ENCODE measurements around the gene SLC26A2. TPM values are rescaled to one million over a fixed set of nuclear protein-coding genes. Genes with fewer than 3 reads are reported as not detected.

The SLC26A2 gene
- total and polyA plus RNA-seq, 2 donors (not counting 1 experiment from before 2014, with no cell fraction given), result 2.1 to 13.2 TPM

GRCh38 chr5:149922950-149923349 is 37.6 kb upstream of the SLC26A2 start:
- no peak overlapping the region for H3K27ac Mint-ChIP-seq
- TF ChIP-seq CTCF (IDR thresholded peaks at IDR 0.05), result no peak
- TF ChIP-seq EZH2 (IDR thresholded peaks at IDR 0.05; ENCODE audit: borderline replicate concordance, insufficient read depth, low read depth, low read length, poor library complexity, severe bottlenecking), result no peak
- Histone ChIP-seq H3K4me2 (replicated peaks; ENCODE audit: low read depth, low read length, poor library complexity, severe bottlenecking) (no peak overlapping the region), H3K27ac (ENCODE audit: low read length in 2 of 2) (no peak overlapping the region), H4K20me1 (ENCODE audit: control insufficient read depth, insufficient read depth, low read length, poor library complexity, severe bottlenecking) (no peaks in the 10 kb centered on the region), H3K4me1 (ENCODE audit: control insufficient read depth in 2 of 2, insufficient read depth in 2 of 2, low read length in 2 of 2) (no peaks in the 10 kb centered on the region), H2AFZ (ENCODE audit: insufficient read depth, low read depth, low read length, poor library complexity, severe bottlenecking) (no peak overlapping the region), H3K9me3 (ENCODE audit: control extremely low read depth in 1 of 3, control insufficient read depth in 2 of 3, insufficient read depth in 1 of 3, low read length in 2 of 3) (no peaks in the 10 kb centered on the region), H3K27me3 (replicated peaks in 1 of 4; ENCODE audit: control extremely low read depth in 1 of 4, control insufficient read depth in 3 of 4, insufficient read depth in 4 of 4, low read length in 3 of 4) (no peaks in the 10 kb centered on the region), H3K79me2 (ENCODE audit: control insufficient read depth, insufficient read depth, low read length) (no peaks in the 10 kb centered on the region), H3K9ac (ENCODE audit: low read length) (no peak overlapping the region), H3K36me3 (replicated peaks in 1 of 2; ENCODE audit: control extremely low read depth in 1 of 2, control insufficient read depth in 1 of 2, extremely low read depth in 1 of 2, insufficient read depth in 2 of 2, low read length in 1 of 2) (no peaks in the 10 kb centered on the region), H3K4me3 (ENCODE audit: control extremely low read depth in 1 of 5, extremely low read depth in 1 of 5, insufficient read depth in 1 of 5, low read depth in 2 of 5, low read length in 4 of 5) (no peak overlapping the region)
- DNase-seq (no peak), ATAC-seq (ENCODE audit: low read depth) (no peak)
- peaks cover 4% of the 10 kb centered on the region for H3K27me3 Mint-ChIP-seq
- no peaks in the 10 kb centered on the region for H3K9me3 Mint-ChIP-seq (ENCODE audit: insufficient read depth)
- intact Hi-C loops (cut with micrococcal nuclease), result no loop called here
- no peaks in the 10 kb centered on the region for H3K4me1 Mint-ChIP-seq
- no peak overlapping the region for H3K4me3 Mint-ChIP-seq
- CTCF ChIA-PET, result no interaction called here
- POLR2A ChIA-PET, result no interaction called here
- WGBS (ENCODE audit: insufficient coverage), result no CpG with 5 or more reads among the region's 6 CpGs

- Histone ChIP-seq H3K9ac (ENCODE audit: low read length) (no peak overlapping the region), H4K20me1 (ENCODE audit: control insufficient read depth, insufficient read depth, low read length, poor library complexity, severe bottlenecking) (no peaks in the 10 kb centered on the region), H3K4me1 (ENCODE audit: control insufficient read depth in 2 of 2, insufficient read depth in 2 of 2, low read length in 2 of 2) (no peaks in the 10 kb centered on the region), H3K27ac (ENCODE audit: low read length in 2 of 2) (no peak overlapping the region), H3K79me2 (ENCODE audit: control insufficient read depth, insufficient read depth, low read length) (no peaks in the 10 kb centered on the region), H2AFZ (ENCODE audit: insufficient read depth, low read depth, low read length, poor library complexity, severe bottlenecking) (no peak overlapping the region), H3K27me3 (replicated peaks in 1 of 4; ENCODE audit: control extremely low read depth in 1 of 4, control insufficient read depth in 3 of 4, insufficient read depth in 4 of 4, low read length in 3 of 4) (no peaks in the 10 kb centered on the region), H3K4me3 (ENCODE audit: control extremely low read depth in 1 of 5, extremely low read depth in 1 of 5, insufficient read depth in 1 of 5, low read depth in 2 of 5, low read length in 4 of 5) (no peak overlapping the region), H3K4me2 (replicated peaks; ENCODE audit: low read depth, low read length, poor library complexity, severe bottlenecking) (no peak overlapping the region), H3K36me3 (replicated peaks in 1 of 2; ENCODE audit: control extremely low read depth in 1 of 2, control insufficient read depth in 1 of 2, extremely low read depth in 1 of 2, insufficient read depth in 2 of 2, low read length in 1 of 2) (no peaks in the 10 kb centered on the region), H3K9me3 (ENCODE audit: control extremely low read depth in 1 of 3, control insufficient read depth in 2 of 3, insufficient read depth in 1 of 3, low read length in 2 of 3) (no peaks in the 10 kb centered on the region)
- no peak overlapping the region for H3K27ac Mint-ChIP-seq
- ChIA-PET CTCF (no interaction called here), POLR2A (no interaction called here)
- 95% methylated on average over 3 of the region's 5 CpGs for WGBS (ENCODE audit: insufficient coverage)
- no peak for TF ChIP-seq CTCF (IDR thresholded peaks at IDR 0.05)
- no peak for TF ChIP-seq EZH2 (IDR thresholded peaks at IDR 0.05; ENCODE audit: borderline replicate concordance, insufficient read depth, low read depth, low read length, poor library complexity, severe bottlenecking)
- intact Hi-C loops (cut with micrococcal nuclease), result no loop called here
- ATAC-seq (ENCODE audit: low read depth), result no peak
- DNase-seq, result no peak
- H3K4me3 Mint-ChIP-seq, result no peak overlapping the region
- no peaks in the 10 kb centered on the region for H3K9me3 Mint-ChIP-seq (ENCODE audit: insufficient read depth)
- H3K4me1 Mint-ChIP-seq, result no peaks in the 10 kb centered on the region
- H3K27me3 Mint-ChIP-seq, result peaks cover 8% of the 10 kb centered on the region
Observed at GRCh38 chr5:149924486-149924885, 36.1 kb upstream of the SLC26A2 start.

All from B cell (primary cell).